ENCODE results near the gene TMEM98.

The TMEM98 gene

DNA sequence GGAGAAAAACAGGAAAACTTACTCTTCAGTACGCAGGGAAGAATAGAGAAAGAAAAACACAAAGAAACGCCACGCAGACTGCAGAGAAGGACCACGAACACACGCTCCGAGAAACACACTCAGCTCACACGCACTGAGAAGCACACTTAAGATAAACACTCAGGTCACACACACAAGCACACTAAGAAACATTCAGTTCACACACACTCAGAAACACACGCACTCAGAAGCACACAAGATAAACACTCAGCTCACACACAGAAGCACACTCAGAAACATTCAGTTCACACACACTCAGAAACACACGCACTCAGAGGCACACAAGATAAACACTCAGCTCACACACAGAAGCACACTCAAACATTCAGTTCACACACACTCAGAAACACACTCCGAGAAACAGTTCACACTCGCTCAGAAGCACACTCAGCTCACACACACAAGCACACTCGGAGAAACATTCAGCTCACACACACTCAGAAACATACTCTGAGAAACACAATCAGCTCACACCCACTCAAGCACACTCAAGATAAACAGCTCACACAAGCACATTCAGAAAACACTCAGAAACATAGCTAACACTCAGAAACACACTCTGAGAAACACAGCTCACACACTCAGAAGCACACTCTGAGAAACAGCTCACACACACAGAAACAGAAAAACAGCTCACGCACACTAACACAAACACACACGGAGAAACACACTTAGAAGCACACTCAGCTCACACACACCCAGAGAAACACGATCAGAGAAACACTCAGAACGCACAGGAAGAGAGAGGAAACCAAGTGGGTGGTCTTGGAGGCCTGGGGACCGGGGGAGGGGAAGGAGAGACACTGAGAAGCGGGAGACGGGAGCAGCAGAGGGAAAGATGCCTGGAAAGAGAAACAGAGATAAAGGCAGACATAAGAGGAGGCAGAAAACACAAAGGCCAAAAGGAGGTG is 908 bp downstream of the TMEM98 start:
- peaks cover 6% of the 10 kb centered on the region; the same call in 1 of the 2 replicates for H3K27me3 ChIP-seq (ENCODE audit: control insufficient read depth, insufficient read depth, low read length)
- H3K27ac ChIP-seq (ENCODE audit: low read depth, low read length) = peak overlapping the region; percentile 5
- peak overlapping the region; percentile 76 for H3K9ac ChIP-seq (ENCODE audit: low read depth, low read length)
- peaks cover 17% of the 10 kb centered on the region for H3K4me1 ChIP-seq (ENCODE audit: control insufficient read depth, insufficient read depth, low read length)
- H3K4me3 ChIP-seq (ENCODE audit: low read depth, low read length) = peak overlapping the region; percentile 84
- H3K36me3 ChIP-seq (ENCODE audit: control insufficient read depth, insufficient read depth, low read length) = peaks cover 24% of the 10 kb centered on the region
- H3K9me3 ChIP-seq (ENCODE audit: control insufficient read depth, insufficient read depth, low read length) = no peaks in the 10 kb centered on the region

DNA sequence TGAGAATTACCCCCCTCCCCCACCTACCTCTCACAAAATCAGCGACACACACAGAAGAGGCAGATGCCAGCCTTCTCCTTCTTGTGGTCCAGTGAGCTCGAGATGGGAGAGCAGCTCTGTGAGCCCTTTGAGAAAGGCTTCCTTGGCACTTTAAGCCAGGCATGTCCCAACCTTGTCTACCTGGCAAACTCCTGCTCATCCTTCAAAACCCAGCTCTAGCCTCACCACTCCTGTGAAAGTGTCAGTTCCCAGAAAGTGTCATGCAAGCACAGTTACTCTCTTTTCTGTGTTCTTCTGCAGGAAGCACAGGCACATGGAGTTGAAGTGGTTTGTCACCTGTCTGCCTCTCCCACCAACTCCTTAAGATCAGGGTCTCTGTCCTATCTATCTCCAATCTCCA is 1.6 kb downstream of the TMEM98 start:
- Histone ChIP-seq H3K4me1 (ENCODE audit: control insufficient read depth, insufficient read depth, low read length) (peaks cover 17% of the 10 kb centered on the region), H3K27ac (ENCODE audit: low read depth, low read length) (no peak overlapping the region), H3K9me3 (ENCODE audit: control insufficient read depth, insufficient read depth, low read length) (no peaks in the 10 kb centered on the region), H3K27me3 (ENCODE audit: control insufficient read depth, insufficient read depth, low read length) (peaks cover 6% of the 10 kb centered on the region; the same call in 1 of the 2 replicates), H3K9ac (ENCODE audit: low read depth, low read length) (no peak overlapping the region), H3K36me3 (ENCODE audit: control insufficient read depth, insufficient read depth, low read length) (peaks cover 31% of the 10 kb centered on the region), H3K4me3 (ENCODE audit: low read depth, low read length) (peak overlapping the region; percentile 84)

DNA sequence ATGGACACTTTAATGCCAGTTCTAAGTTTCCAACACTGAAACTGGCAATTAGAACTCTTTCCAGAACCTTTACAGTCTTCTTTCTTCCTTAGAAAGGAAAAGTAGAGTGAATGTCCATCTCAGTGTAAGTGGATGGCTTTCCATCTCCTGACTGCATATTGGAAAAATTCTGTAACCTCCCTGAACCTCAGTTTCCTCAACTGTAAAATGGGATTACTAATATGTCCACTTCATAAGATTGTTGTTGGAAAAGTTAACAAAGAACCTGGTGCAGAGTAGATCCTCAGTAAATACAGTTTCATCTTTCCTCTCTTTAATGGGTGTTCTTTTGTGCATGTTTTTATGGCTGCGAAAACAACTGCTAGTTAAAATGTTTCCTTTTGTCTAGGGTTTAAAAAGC is 2.6 kb downstream of the TMEM98 start:
- Histone ChIP-seq H3K4me3 (ENCODE audit: low read depth, low read length) (no peak overlapping the region), H3K27me3 (ENCODE audit: control insufficient read depth, insufficient read depth, low read length) (peaks cover 6% of the 10 kb centered on the region; the same call in 1 of the 2 replicates), H3K9me3 (ENCODE audit: control insufficient read depth, insufficient read depth, low read length) (no peaks in the 10 kb centered on the region), H3K27ac (ENCODE audit: low read depth, low read length) (no peak overlapping the region), H3K4me1 (ENCODE audit: control insufficient read depth, insufficient read depth, low read length) (peaks cover 17% of the 10 kb centered on the region), H3K36me3 (ENCODE audit: control insufficient read depth, insufficient read depth, low read length) (peaks cover 40% of the 10 kb centered on the region), H3K9ac (ENCODE audit: low read depth, low read length) (no peak overlapping the region)

DNA sequence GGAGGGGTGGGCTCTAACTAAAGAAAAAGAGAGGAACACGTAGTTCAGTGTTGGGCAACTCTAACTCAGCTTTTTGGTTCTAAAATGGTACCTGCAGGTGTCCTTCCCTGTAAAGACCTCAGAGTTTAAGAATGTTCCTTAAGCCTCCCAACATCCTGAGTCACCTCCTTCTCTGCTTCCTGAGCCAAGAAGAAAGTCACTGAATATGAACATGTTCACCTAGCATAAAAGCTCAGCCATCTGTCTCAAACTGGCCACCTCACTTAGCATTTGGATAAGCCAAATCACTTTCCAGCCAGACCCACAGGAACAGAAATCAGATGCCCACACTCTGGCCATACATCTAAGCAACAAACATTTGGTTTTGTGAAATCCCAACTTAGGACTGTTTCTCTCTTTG is 3.7 kb downstream of the TMEM98 start:
- H3K36me3 ChIP-seq (ENCODE audit: control insufficient read depth, insufficient read depth, low read length) = peaks cover 44% of the 10 kb centered on the region

DNA sequence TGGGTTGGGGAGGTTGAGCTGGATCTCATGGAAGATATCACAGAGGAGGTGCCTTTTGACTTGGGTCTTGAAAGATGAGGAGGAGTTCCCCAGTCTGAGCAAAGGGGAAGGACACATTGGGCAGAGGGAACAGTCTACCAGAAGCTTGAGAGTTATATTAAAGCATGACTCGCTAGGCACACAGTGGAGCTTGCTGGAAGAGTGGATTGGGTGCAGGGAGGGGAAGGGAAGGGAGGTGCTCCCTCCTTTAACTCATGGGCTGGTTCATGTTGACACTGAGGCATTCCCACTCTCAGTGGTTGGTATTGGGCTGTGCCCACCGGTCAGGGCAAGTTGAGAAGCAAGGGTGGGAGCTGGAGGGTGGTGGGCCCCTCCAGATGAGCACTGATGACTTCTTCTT is 5.9 kb downstream of the TMEM98 start:
- no peaks in the 10 kb centered on the region; the same call in 1 of the 2 replicates for H3K27me3 ChIP-seq (ENCODE audit: control insufficient read depth, insufficient read depth, low read length)
- peaks cover 57% of the 10 kb centered on the region for H3K36me3 ChIP-seq (ENCODE audit: control insufficient read depth, insufficient read depth, low read length)
- H3K4me1 ChIP-seq (ENCODE audit: control insufficient read depth, insufficient read depth, low read length) = peaks cover 19% of the 10 kb centered on the region
- H3K9me3 ChIP-seq (ENCODE audit: control insufficient read depth, insufficient read depth, low read length) = no peaks in the 10 kb centered on the region
- H3K9ac ChIP-seq (ENCODE audit: low read depth, low read length) = no peak overlapping the region
- no peak overlapping the region for H3K4me3 ChIP-seq (ENCODE audit: low read depth, low read length)
- H3K27ac ChIP-seq (ENCODE audit: low read depth, low read length) = no peak overlapping the region

More for the DNA sequence above, 3.7 kb downstream of the TMEM98 start:
- Histone ChIP-seq H3K27ac (ENCODE audit: low read depth, low read length) (no peak overlapping the region), H3K4me1 (ENCODE audit: control insufficient read depth, insufficient read depth, low read length) (peaks cover 18% of the 10 kb centered on the region), H3K9me3 (ENCODE audit: control insufficient read depth, insufficient read depth, low read length) (no peaks in the 10 kb centered on the region), H3K27me3 (ENCODE audit: control insufficient read depth, insufficient read depth, low read length) (peaks cover 6% of the 10 kb centered on the region; the same call in 1 of the 2 replicates), H3K9ac (ENCODE audit: low read depth, low read length) (no peak overlapping the region), H3K4me3 (ENCODE audit: low read depth, low read length) (no peak overlapping the region)

DNA sequence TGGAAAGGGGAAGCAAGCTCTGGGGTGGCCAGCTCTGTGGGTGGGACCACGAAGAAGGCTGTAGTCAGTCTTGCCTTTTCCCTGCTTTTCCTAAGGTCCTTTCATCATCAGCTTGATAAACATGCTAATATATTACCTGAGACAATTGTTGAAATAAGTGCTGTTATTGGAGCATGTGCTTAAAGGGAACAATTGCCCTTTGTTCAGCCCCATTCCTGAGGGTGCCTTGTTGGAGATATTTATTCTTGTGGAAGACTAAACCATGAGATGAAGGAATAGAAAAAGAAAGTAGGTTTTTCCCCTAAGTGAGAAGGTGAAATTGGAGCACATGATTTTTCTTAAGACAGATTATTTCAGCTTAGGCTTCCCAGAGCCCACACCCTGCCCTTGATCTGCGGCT is 7.8 kb downstream of the TMEM98 start:
- Histone ChIP-seq H3K27me3 (ENCODE audit: control insufficient read depth, insufficient read depth, low read length) (no peaks in the 10 kb centered on the region), H3K9me3 (ENCODE audit: control insufficient read depth, insufficient read depth, low read length) (no peaks in the 10 kb centered on the region), H3K4me1 (ENCODE audit: control insufficient read depth, insufficient read depth, low read length) (peaks cover 7% of the 10 kb centered on the region), H3K4me3 (ENCODE audit: low read depth, low read length) (no peak overlapping the region), H3K9ac (ENCODE audit: low read depth, low read length) (no peak overlapping the region), H3K27ac (ENCODE audit: low read depth, low read length) (no peak overlapping the region), H3K36me3 (ENCODE audit: control insufficient read depth, insufficient read depth, low read length) (peaks cover 73% of the 10 kb centered on the region)

DNA sequence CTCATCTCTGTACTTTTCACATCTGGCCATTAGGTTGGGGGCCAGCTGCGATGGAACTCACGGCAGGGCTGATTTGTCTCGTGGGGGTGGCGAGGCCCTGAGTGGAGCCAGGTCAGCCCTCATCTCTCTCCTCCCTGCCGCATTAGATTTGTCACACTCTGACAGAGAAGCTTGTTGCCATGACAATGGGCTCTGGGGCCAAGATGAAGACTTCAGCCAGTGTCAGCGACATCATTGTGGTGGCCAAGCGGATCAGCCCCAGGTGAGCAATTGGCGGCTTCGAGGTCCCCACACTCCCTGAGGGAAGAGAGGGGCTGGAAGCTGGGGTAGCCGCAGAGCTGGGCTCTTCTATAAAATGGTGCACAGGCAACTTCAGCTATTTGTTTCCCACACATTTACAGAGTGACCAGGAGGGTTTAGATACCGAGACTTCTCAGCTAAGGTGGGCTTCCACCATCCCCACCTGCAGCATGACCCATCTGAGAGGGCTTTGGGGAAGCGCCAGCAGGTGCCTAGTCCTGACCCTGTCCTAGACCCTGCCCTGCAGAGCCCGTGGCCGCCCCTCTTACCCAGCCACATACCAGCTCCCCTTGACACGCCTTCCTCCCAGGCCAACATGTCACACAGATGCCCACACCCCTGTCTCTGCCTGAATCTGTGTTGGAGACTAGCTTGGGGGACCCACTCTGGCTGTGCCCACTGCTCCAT is 8.4 kb downstream of the TMEM98 start:
- H3K9ac ChIP-seq (ENCODE audit: low read depth, low read length) = no peak overlapping the region
- H3K4me3 ChIP-seq (ENCODE audit: low read depth, low read length) = no peak overlapping the region
- H3K4me1 ChIP-seq (ENCODE audit: control insufficient read depth, insufficient read depth, low read length) = peaks cover 7% of the 10 kb centered on the region
- no peaks in the 10 kb centered on the region for H3K9me3 ChIP-seq (ENCODE audit: control insufficient read depth, insufficient read depth, low read length)
- H3K27ac ChIP-seq (ENCODE audit: low read depth, low read length) = peak overlapping the region; percentile 38
- no peaks in the 10 kb centered on the region for H3K27me3 ChIP-seq (ENCODE audit: control insufficient read depth, insufficient read depth, low read length)
- peaks cover 77% of the 10 kb centered on the region for H3K36me3 ChIP-seq (ENCODE audit: control insufficient read depth, insufficient read depth, low read length)

DNA sequence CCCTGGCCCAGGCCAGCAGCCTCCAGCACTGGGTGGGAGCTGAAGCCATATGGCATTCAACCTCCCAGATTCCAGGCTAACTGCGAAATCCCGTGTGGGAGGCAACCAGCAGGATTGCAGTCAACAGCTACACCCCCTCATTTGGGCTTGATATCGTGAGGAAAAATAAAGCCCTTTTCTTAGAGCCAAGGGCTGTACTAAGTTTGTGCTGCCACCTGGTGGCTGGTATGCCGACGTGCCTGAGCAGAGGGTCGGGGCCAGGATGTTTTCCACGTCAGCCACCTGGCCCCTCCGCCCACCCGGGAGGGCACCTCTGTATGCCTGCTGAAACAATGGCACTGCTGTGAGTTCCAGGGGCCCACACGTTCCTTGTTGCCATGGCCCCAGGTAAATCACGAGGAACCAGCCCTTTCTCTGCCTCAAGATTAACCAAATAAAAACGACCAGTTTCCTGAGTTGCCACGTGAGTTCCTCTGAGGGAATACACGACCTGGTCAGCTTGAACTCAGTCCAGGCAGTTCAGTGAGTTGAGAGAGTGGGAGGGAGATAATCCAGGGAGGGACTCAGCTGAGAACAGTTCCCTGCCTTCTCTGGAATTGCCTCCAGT is 9.0 kb downstream of the TMEM98 start:
- no peak overlapping the region for H3K4me3 ChIP-seq (ENCODE audit: low read depth, low read length)
- peaks cover 7% of the 10 kb centered on the region for H3K4me1 ChIP-seq (ENCODE audit: control insufficient read depth, insufficient read depth, low read length)
- H3K36me3 ChIP-seq (ENCODE audit: control insufficient read depth, insufficient read depth, low read length) = peaks cover 76% of the 10 kb centered on the region
- H3K9me3 ChIP-seq (ENCODE audit: control insufficient read depth, insufficient read depth, low read length) = no peaks in the 10 kb centered on the region
- peak overlapping the region; percentile 24; the same call in 1 of the 2 replicates for H3K9ac ChIP-seq (ENCODE audit: low read depth, low read length)
- peak overlapping the region; percentile 52 for H3K27ac ChIP-seq (ENCODE audit: low read depth, low read length)
- no peaks in the 10 kb centered on the region for H3K27me3 ChIP-seq (ENCODE audit: control insufficient read depth, insufficient read depth, low read length)

DNA sequence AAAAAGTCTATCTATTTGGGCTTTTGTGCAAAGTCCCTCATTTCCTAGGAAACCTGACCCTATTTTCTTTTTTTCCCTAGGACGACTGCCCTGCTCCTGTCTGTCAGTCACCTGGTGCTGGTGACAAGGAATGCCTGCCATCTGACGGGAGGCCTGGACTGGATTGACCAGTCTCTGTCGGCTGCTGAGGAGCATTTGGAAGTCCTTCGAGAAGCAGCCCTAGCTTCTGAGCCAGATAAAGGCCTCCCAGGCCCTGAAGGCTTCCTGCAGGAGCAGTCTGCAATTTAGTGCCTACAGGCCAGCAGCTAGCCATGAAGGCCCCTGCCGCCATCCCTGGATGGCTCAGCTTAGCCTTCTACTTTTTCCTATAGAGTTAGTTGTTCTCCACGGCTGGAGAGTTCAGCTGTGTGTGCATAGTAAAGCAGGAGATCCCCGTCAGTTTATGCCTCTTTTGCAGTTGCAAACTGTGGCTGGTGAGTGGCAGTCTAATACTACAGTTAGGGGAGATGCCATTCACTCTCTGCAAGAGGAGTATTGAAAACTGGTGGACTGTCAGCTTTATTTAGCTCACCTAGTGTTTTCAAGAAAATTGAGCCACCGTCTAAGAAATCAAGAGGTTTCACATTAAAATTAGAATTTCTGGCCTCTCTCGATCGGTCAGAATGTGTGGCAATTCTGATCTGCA is 12.9 kb downstream of the TMEM98 start:
- Histone ChIP-seq H3K9ac (ENCODE audit: low read depth, low read length) (no peak overlapping the region), H3K27me3 (ENCODE audit: control insufficient read depth, insufficient read depth, low read length) (no peaks in the 10 kb centered on the region), H3K4me1 (ENCODE audit: control insufficient read depth, insufficient read depth, low read length) (peaks cover 7% of the 10 kb centered on the region), H3K4me3 (ENCODE audit: low read depth, low read length) (no peak overlapping the region), H3K27ac (ENCODE audit: low read depth, low read length) (no peak overlapping the region), H3K36me3 (ENCODE audit: control insufficient read depth, insufficient read depth, low read length) (peaks cover 43% of the 10 kb centered on the region), H3K9me3 (ENCODE audit: control insufficient read depth, insufficient read depth, low read length) (no peaks in the 10 kb centered on the region)

DNA sequence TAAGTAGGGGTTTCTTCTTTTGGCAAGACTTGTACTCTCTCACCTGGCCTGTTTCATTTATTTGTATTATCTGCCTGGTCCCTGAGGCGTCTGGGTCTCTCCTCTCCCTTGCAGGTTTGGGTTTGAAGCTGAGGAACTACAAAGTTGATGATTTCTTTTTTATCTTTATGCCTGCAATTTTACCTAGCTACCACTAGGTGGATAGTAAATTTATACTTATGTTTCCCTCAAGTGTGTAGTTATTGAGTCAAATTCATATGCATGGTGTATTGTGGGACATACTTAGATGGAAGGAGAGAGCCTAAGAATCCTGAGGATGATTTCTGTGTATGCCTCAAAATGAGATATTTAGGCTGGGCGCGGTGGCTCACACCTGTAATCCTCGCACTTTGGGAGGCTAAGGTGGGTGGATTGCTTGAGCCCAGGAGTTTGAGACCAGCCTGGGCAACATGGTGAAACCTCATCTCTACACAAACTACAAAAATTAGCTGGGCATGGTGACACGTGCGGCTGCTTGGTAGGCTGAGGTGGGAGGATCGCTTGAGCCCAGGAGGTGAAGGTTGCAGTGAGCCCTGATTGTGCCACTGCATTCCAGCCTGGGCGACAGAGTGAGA is 13.6 kb downstream of the TMEM98 start:
- Histone ChIP-seq H3K4me1 (ENCODE audit: control insufficient read depth, insufficient read depth, low read length) (peaks cover 7% of the 10 kb centered on the region), H3K27ac (ENCODE audit: low read depth, low read length) (no peak overlapping the region), H3K4me3 (ENCODE audit: low read depth, low read length) (no peak overlapping the region), H3K9ac (ENCODE audit: low read depth, low read length) (no peak overlapping the region), H3K9me3 (ENCODE audit: control insufficient read depth, insufficient read depth, low read length) (no peaks in the 10 kb centered on the region), H3K36me3 (ENCODE audit: control insufficient read depth, insufficient read depth, low read length) (peaks cover 43% of the 10 kb centered on the region), H3K27me3 (ENCODE audit: control insufficient read depth, insufficient read depth, low read length) (no peaks in the 10 kb centered on the region)

Measured in HUES48 (cell line).